PC-3 (cell line): ENCODE data around the gene RAB29. TPM values are rescaled to one million over a fixed set of nuclear protein-coding genes. Genes with fewer than 3 reads are reported as not detected.

ENCODE experiments used
- ATAC-seq: fragments of 200-7000 bp; cut with Tn5 transposase; 2 replicates; pipeline ENCODE4 v1.9.1; 2020; ENCODE audit warnings: mild to moderate bottlenecking, moderate library complexity
- BruUV-seq: library from RNA; stranded (reverse); fragments of 400-500 nt; replicated peaks from 2 replicates; lab custom pipeline; 2021; lab: Mats Ljungman, UMichigan
- CTCF ChIA-PET: fragments of 300-600 bp; sonication (Branson Sonifier 250); formaldehyde crosslinking; loops from one replicate; lab custom pipeline; 2022; ENCODE audit warnings: antibody characterized with exemption; lab: Charles Lee
- POLR2A ChIA-PET: fragments of 300-600 bp; sonication (Branson Sonifier 250); formaldehyde crosslinking; loops from one replicate; lab custom pipeline; 2022; ENCODE audit warnings: antibody characterized with exemption; ENCODE audit not compliant: unreplicated experiment; lab: Charles Lee
- DNase-seq: peaks from one replicate; pipeline ENCODE4 v3.0.0-alpha.2; 2015
- H2AFZ ChIP-seq: fragments of 300-600 bp; sonication (generic); 2 replicates; pipeline ENCODE4 v1.6.0; 2016; ENCODE audit warnings: antibody characterized with exemption, low read length
- H3F3A ChIP-seq: fragments of 300-600 bp; sonication (generic); one replicate; pipeline ENCODE4 v1.6.0; 2017; ENCODE audit warnings: antibody characterized with exemption, low read length, control low read depth, mild to moderate bottlenecking; ENCODE audit not compliant: unreplicated experiment
- H3K27ac ChIP-seq: fragments of 300-600 bp; sonication (generic); 2 replicates; pipeline ENCODE4 v1.5.1; 2016; ENCODE audit warnings: mild to moderate bottlenecking, low read length
- H3K27me3 ChIP-seq: fragments of 300-600 bp; sonication (generic); 2 replicates; pipeline ENCODE4 v1.6.1; 2016; ENCODE audit warnings: low read length, mixed read lengths
- H3K36me3 ChIP-seq: fragments of 300-600 bp; sonication (generic); 2 replicates; pipeline ENCODE4 v1.6.1; 2016; ENCODE audit warnings: low read depth, mixed run types, low read length, mixed read lengths
- H3K4me1 ChIP-seq: fragments of 300-600 bp; sonication (generic); 2 replicates; pipeline ENCODE4 v1.5.1; 2016; ENCODE audit warnings: low read length; ENCODE audit not compliant: insufficient read depth
- H3K4me2 ChIP-seq: fragments of 300-600 bp; sonication (generic); 2 replicates; pipeline ENCODE4 v1.6.0; 2016; ENCODE audit warnings: low read length
- H3K4me3 ChIP-seq: fragments of 300-600 bp; sonication (generic); 2 replicates; pipeline ENCODE4 v1.5.1; 2016; ENCODE audit warnings: mild to moderate bottlenecking, low read length, mixed read lengths
- H3K79me2 ChIP-seq: fragments of 300-600 bp; sonication (generic); 2 replicates; pipeline ENCODE4 v1.6.1; 2017; ENCODE audit warnings: low read length, mixed read lengths
- H3K9ac ChIP-seq: fragments of 300-600 bp; sonication (generic); 2 replicates; pipeline ENCODE4 v1.6.0; 2016; ENCODE audit warnings: mild to moderate bottlenecking, low read length
- H3K9me2 ChIP-seq: fragments of 300-600 bp; sonication (generic); replicated peaks from 2 replicates; pipeline ENCODE4 v1.6.1; 2016; ENCODE audit warnings: mixed run types, low read length, mixed read lengths
- H3K9me3 ChIP-seq: fragments of 300-600 bp; sonication (generic); 2 replicates; pipeline ENCODE4 v1.6.1; 2016; ENCODE audit warnings: low read length, mixed read lengths
- H4K20me1 ChIP-seq: fragments of 300-600 bp; sonication (generic); 2 replicates; pipeline ENCODE4 v1.6.1; 2016; ENCODE audit warnings: low read length, mixed read lengths
- CTCF ChIP-seq: fragments of 300-600 bp; sonication (generic); conservative IDR thresholded peaks from 2 replicates; pipeline ENCODE4 v1.5.1; 2017; ENCODE audit warnings: antibody characterized with exemption, low read depth, mild to moderate bottlenecking, low read length
- EZH2 ChIP-seq: fragments of 300-600 bp; sonication (generic); IDR thresholded peaks from one replicate; pipeline ENCODE4 v1.6.1; 2017; ENCODE audit warnings: antibody characterized with exemption, mild to moderate bottlenecking, low read length; ENCODE audit not compliant: unreplicated experiment
- EZH2phosphoT487 ChIP-seq: fragments of 300-600 bp; sonication (generic); IDR thresholded peaks from 2 replicates; pipeline ENCODE4 v1.6.1; 2018; ENCODE audit warnings: mild to moderate bottlenecking, antibody characterized with exemption, low read length, borderline replicate concordance
- intact Hi-C: fragments of 100-400 bp; cut with micrococcal nuclease; formaldehyde crosslinking; loops from 2 replicates; pipeline ENCODE4 v1.9.0; 2023
- total RNA-seq: library from RNA; depleted of rRNA; stranded (reverse); fragments of >200 nt; gene quantifications from 2 replicates; pipeline ENCODE4 v1.2.3, GENCODE V29; 2014

The RAB29 gene
- total RNA-seq, 1 experiment from 2014 or later: 7.4 TPM

GRCh38 chr1:205792961-205793673 lies 17.8 kb upstream of the RAB29 start:
- POLR2A ChIA-PET: no interaction called here
- no peaks in the 10 kb centered on the region for H3K4me1 ChIP-seq

GRCh38 chr1:205792481-205792881 lies 17.2 kb upstream of the RAB29 start:
- no peaks in the 10 kb centered on the region for H4K20me1 ChIP-seq
- H3K36me3 ChIP-seq: peaks cover 8% of the 10 kb centered on the region; the same call in 1 of the 2 replicates
- intact Hi-C loops: no loop called here
- no peak overlapping the region for H3K4me2 ChIP-seq
- ChIA-PET POLR2A (no interaction called here), CTCF (interaction anchor here (0.6 to 3.1 kb wide), 6 partner anchors 67 to 185 kb away, joined by 3 to 48 read pairs (median 4); no protein-coding TSS in a partner anchor)
- no peak overlapping the region for H2AFZ ChIP-seq
- H3K79me2 ChIP-seq: no peaks in the 10 kb centered on the region
- BruUV-seq: no TSS peak
- H3K4me3 ChIP-seq: no peak overlapping the region
- no peak for ATAC-seq
- H3K4me1 ChIP-seq: no peaks in the 10 kb centered on the region
- no peak overlapping the region for H3K9ac ChIP-seq
- no peaks in the 10 kb centered on the region for H3K9me3 ChIP-seq
- no peak overlapping the region for H3K27ac ChIP-seq
- DNase-seq: no peak
- no peaks in the 10 kb centered on the region for H3F3A ChIP-seq
- no peaks in the 10 kb centered on the region for H3K9me2 ChIP-seq
- H3K27me3 ChIP-seq: no peaks in the 10 kb centered on the region
- TF ChIP-seq EZH2: no peak
- no peak for TF ChIP-seq CTCF
- TF ChIP-seq EZH2phosphoT487: no peak

More at GRCh38 chr1:205792961-205793673, 17.8 kb upstream of the RAB29 start:
- Histone ChIP-seq H3K36me3 (peaks cover 14% of the 10 kb centered on the region), H3K79me2 (no peaks in the 10 kb centered on the region), H3K4me2 (no peak overlapping the region), H3K9me2 (no peaks in the 10 kb centered on the region), H3K27ac (no peak overlapping the region), H3K9me3 (no peaks in the 10 kb centered on the region), H3F3A (no peaks in the 10 kb centered on the region), H3K27me3 (no peaks in the 10 kb centered on the region), H3K9ac (no peak overlapping the region), H3K4me3 (no peak overlapping the region), H2AFZ (no peak overlapping the region), H4K20me1 (no peaks in the 10 kb centered on the region)
- BruUV-seq: no TSS peak
- ATAC-seq (no peak), DNase-seq (no peak)
- CTCF ChIA-PET: interaction anchor here (0.9 to 3.1 kb wide), 2 partner anchors 176 to 184 kb away, joined by 4 to 48 read pairs; no protein-coding TSS in a partner anchor
- no peak for TF ChIP-seq CTCF
- no peak for TF ChIP-seq EZH2phosphoT487
- TF ChIP-seq EZH2: no peak
- intact Hi-C loops: no loop called here
